HG03520 (cell line): Measurements from ENCODE around the gene IRF1.
"Not testable (repeated sequence)": the region's sequence is repeated elsewhere in the genome, so short reads cannot be mapped to it uniquely, and the experiment has no call there.

ENCODE experiments used
- ATAC-seq: cut with Tn5 transposase; IDR thresholded peaks from one replicate; pipeline ENCODE4 v1.9.1; 2021; ENCODE audit warnings: mild to moderate bottlenecking, moderate library complexity; ENCODE audit not compliant: unreplicated experiment

IRF1 gene

GRCh38 chr5:132487841-132488555, 2.6 kb downstream of the IRF1 start:
- ATAC-seq = no peak

- no peak for ATAC-seq
Observed at GRCh38 chr5:132487095-132487428, 3.5 kb downstream of the IRF1 start.

GRCh38 chr5:132486318-132487094, 4.1 kb downstream of the IRF1 start:
- no peak for ATAC-seq

GRCh38 chr5:132485641-132486317, 4.8 kb downstream of the IRF1 start:
- no peak for ATAC-seq

- ATAC-seq = not testable (repeated sequence)
Observed at GRCh38 chr5:132484876-132485640, 5.5 kb downstream of the IRF1 start.

GRCh38 chr5:132484391-132484725, 6.2 kb downstream of the IRF1 start:
- no peak for ATAC-seq

GRCh38 chr5:132483661-132484390, 6.7 kb downstream of the IRF1 start:
- no peak for ATAC-seq

GRCh38 chr5:132483101-132483500, 7.5 kb downstream of the IRF1 start:
- ATAC-seq = no peak

GRCh38 chr5:132481596-132482211, 8.9 kb downstream of the IRF1 start:
- no peak for ATAC-seq

GRCh38 chr5:132480893-132481595, 9.5 kb downstream of the IRF1 start:
- ATAC-seq = no peak

GRCh38 chr5:132480546-132480892, 10.1 kb downstream of the IRF1 start:
- no peak for ATAC-seq

- ATAC-seq = no peak
Observed at GRCh38 chr5:132480042-132480441, 10.5 kb downstream of the IRF1 start.

GRCh38 chr5:132479111-132479951, 11.2 kb downstream of the IRF1 start:
- ATAC-seq = peak; percentile 45

- no peak for ATAC-seq
Observed at GRCh38 chr5:132478366-132478871, 12.2 kb downstream of the IRF1 start.

GRCh38 chr5:132477784-132478365, 12.7 kb downstream of the IRF1 start:
- ATAC-seq = no peak

- ATAC-seq = no peak
Observed at GRCh38 chr5:132476876-132477781, 13.4 kb downstream of the IRF1 start.
